VCaP (cell line): ENCODE measurements around the gene TTC17.

Source experiments
- H3K27ac ChIP-seq: fragments of 450-650 bp; 2 replicates; pipeline ENCODE4 v1.5.1; 2017
- TF ChIP-seq, protein P1 (sequence below): fragments of 450-650 bp; conservative IDR thresholded peaks from 2 replicates; pipeline ENCODE4 v1.5.1; 2017; ENCODE audit warnings: mild to moderate bottlenecking, moderate library complexity

TTC17 gene

DNA sequence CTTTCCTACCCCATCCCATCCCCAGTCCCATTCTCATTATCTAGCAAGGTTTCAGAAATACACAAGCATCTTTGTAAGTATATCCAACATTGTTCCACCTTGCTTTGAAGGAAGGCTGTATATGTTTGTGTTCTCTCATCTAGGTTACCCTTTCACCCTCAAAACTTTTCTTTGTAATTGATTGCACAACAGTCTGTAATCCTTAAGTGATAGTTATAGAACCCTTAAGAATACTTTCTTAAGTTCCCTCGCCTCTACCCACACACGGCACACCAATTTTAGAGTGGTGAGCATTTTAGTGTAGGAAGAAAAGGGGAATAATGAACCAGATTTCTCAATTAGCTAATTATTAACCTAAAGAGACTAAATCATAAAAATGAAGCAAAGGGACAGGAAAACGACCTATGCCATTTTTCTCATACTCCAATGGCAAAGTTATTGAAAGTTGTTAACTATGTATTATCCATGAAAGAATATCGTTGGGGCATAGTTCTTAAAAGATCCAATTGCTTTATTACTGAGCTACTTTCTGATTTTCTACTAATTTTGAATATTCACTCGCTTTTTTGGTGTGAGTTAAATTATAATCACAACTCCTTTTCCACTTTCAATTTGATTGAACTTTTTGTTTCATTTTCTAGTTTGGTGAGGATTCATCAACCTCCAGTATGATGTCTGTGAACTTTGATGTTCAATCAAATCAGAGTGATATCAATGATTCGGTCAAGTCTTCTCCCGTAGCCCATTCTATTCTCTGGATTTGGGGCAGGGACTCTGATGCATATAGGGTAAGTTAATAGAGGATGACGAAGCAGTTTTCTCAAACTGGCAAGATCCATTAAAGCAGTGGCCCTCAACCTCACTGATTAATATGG, 44.9 kb downstream of the TTC17 start:
- TF ChIP-seq, protein P1, sequence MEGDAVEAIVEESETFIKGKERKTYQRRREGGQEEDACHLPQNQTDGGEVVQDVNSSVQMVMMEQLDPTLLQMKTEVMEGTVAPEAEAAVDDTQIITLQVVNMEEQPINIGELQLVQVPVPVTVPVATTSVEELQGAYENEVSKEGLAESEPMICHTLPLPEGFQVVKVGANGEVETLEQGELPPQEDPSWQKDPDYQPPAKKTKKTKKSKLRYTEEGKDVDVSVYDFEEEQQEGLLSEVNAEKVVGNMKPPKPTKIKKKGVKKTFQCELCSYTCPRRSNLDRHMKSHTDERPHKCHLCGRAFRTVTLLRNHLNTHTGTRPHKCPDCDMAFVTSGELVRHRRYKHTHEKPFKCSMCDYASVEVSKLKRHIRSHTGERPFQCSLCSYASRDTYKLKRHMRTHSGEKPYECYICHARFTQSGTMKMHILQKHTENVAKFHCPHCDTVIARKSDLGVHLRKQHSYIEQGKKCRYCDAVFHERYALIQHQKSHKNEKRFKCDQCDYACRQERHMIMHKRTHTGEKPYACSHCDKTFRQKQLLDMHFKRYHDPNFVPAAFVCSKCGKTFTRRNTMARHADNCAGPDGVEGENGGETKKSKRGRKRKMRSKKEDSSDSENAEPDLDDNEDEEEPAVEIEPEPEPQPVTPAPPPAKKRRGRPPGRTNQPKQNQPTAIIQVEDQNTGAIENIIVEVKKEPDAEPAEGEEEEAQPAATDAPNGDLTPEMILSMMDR: no peak
- no peak overlapping the region for H3K27ac ChIP-seq

DNA sequence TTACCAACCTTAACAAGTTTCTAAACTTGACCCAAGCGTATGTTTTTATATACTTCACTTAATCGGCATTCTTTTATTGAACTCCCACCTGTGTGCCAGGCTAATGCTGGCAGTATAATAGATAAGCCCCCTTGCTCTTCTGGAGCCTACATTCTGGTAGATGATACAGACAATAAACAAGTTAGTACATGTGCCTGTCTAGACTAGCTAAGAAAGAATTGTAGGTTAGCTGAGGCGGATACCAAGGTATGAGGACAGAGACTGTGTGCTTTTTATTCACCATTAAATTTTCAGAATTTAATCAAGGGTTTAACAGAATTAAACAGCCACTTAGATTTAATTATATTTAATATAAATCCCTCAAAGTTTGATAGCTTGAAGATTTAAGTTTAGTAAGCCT, 45.7 kb downstream of the TTC17 start:
- TF ChIP-seq, protein P1: no peak
- H3K27ac ChIP-seq: no peak overlapping the region

DNA sequence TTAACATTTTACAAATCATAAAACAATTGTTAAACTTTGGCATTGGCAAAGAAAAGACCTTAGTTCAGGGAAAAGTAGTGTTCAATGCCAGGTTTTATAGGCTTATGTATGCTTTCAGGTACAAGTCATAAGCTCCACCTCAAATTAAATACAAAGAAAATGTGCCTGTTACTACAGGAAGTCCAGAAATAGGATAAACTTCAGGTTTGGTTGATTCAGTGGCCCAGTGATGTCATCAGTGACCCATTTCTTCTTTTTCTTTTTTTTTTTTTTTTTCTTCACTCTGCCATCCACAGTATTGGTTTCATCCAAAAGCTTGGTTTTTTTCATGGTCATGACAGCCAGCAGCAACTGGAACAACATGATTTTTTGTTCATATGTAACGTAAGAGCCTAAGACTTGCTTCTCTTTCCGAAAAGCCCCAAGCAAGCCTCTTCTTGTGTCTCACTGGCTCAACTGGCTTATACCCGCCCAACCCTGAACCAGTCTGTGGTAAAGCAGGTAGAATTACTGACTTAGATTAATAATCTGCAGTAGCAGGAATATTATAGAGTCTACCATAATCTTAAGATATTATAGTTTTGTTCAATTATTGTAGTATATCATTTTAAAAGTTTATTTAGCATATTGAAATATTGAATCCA, 46.2 kb downstream of the TTC17 start:
- TF ChIP-seq, protein P1: no peak
- no peak overlapping the region for H3K27ac ChIP-seq

DNA sequence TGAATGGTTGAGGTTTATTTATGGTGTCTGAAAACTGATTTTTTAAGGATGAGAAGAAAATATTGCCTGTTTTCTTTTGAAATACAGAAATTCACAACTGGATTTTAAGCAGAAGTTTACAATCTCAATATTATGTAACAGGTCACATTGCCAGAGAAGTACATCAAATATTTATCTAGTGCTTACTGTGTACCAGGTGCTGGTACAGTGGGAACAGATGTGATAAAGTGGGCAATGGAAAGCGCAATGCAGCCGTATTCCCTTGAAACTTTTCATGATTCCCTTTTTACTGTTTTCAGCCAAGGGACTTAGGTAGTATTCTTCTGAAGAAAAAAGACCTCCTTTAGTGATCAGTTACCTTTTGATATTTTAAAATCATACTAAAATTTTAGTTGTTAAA, 49.6 kb downstream of the TTC17 start:
- TF ChIP-seq, protein P1: no peak
- H3K27ac ChIP-seq: peak overlapping the region; percentile 24; the same call in 1 of the 2 replicates

DNA sequence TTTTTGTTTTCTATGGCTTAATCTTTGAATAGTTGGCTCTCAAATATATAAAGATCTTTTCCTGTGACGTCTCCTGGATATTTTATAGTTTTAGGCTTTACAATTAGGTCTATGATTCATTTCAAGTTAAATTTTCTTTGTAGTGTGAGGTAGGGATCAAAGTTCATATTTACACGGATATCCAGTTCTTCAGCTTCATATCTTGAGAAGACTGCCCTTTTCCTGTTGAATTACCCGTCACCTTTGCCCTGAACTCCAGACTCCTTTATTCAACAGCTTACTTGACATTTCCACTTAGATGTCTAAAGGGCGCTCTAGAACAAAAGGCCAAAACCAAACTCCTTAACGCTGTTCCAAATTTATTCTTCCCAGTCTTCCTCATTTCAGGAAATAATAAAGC, 51.7 kb downstream of the TTC17 start:
- TF ChIP-seq, protein P1: no peak
- H3K27ac ChIP-seq: no peak overlapping the region

DNA sequence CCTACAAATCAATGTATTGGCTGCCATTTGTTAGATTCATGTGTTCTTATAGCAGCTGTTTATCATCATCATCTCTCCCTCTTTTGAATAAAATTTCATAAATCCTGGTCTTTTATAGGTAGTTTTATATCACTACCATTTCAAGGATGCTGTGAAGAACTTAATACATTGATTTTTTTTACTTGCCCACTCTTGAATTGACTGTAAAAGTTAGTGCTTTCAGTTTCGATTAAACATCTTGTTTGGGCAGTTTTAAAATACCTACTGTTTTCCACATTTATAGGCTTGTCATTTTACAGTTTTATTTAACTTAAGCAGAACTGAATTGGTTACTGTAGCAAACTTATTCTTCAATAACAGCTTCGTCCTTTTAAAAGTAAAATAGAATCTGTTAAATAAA, 59.5 kb downstream of the TTC17 start:
- TF ChIP-seq, protein P1: no peak
- no peak overlapping the region for H3K27ac ChIP-seq

DNA sequence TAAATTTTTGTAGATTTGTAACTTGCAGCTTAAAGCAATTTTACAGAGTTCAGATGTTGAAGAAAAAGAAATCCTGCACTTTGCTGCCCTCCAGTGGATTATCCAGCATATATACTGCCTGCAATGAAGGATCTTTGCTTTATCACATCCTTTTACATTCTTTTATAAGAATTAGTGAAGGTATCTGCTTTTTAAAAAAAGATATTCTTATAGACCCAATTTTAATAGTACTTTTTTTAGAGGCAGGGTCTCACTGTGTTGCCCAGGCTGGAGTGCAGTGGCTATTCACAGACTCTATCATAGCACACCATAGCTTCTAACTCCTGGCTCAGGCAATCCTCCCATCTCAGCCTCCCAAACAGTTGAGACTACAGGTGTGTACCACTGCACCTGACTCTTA, 60.7 kb downstream of the TTC17 start:
- TF ChIP-seq, protein P1: peak; percentile 86
- no peak overlapping the region for H3K27ac ChIP-seq
